Neural progenitor cell (in vitro differentiated cells): ENCODE results near the gene HIPK2.

Experiments used
- EZH2 ChIP-seq: fragments of 200-600 bp; sonication (generic); IDR thresholded peaks from 2 replicates; pipeline ENCODE4 v1.6.1; 2017; ENCODE audit warnings: antibody characterized with exemption, mild to moderate bottlenecking, moderate library complexity
- EZH2phosphoT487 ChIP-seq: fragments of 200-600 bp; sonication (generic); IDR thresholded peaks from 2 replicates; pipeline ENCODE4 v1.6.1; 2017; ENCODE audit warnings: antibody characterized with exemption
- TF ChIP-seq, protein P1 (sequence below): fragments of 200-600 bp; sonication (generic); IDR thresholded peaks from 2 replicates; pipeline ENCODE4 v1.5.1; 2017; ENCODE audit warnings: antibody characterized with exemption, mild to moderate bottlenecking

GRCh38 chr7:139541600-139542307 lies 236.0 kb downstream of the HIPK2 start:
- TF ChIP-seq, protein P1, sequence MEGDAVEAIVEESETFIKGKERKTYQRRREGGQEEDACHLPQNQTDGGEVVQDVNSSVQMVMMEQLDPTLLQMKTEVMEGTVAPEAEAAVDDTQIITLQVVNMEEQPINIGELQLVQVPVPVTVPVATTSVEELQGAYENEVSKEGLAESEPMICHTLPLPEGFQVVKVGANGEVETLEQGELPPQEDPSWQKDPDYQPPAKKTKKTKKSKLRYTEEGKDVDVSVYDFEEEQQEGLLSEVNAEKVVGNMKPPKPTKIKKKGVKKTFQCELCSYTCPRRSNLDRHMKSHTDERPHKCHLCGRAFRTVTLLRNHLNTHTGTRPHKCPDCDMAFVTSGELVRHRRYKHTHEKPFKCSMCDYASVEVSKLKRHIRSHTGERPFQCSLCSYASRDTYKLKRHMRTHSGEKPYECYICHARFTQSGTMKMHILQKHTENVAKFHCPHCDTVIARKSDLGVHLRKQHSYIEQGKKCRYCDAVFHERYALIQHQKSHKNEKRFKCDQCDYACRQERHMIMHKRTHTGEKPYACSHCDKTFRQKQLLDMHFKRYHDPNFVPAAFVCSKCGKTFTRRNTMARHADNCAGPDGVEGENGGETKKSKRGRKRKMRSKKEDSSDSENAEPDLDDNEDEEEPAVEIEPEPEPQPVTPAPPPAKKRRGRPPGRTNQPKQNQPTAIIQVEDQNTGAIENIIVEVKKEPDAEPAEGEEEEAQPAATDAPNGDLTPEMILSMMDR, result no peak
- TF ChIP-seq EZH2 (no peak), EZH2phosphoT487 (no peak)
